Measurements from ENCODE around the gene STARD3. TPM values are rescaled to one million over a fixed set of nuclear protein-coding genes. Genes with fewer than 3 reads are reported as not detected.

Gene STARD3
- total and polyA plus RNA-seq, 2 donors (not counting 3 experiments of a cell fraction or from before 2014, with no cell fraction given): 51.0 to 75.7 TPM

DNA sequence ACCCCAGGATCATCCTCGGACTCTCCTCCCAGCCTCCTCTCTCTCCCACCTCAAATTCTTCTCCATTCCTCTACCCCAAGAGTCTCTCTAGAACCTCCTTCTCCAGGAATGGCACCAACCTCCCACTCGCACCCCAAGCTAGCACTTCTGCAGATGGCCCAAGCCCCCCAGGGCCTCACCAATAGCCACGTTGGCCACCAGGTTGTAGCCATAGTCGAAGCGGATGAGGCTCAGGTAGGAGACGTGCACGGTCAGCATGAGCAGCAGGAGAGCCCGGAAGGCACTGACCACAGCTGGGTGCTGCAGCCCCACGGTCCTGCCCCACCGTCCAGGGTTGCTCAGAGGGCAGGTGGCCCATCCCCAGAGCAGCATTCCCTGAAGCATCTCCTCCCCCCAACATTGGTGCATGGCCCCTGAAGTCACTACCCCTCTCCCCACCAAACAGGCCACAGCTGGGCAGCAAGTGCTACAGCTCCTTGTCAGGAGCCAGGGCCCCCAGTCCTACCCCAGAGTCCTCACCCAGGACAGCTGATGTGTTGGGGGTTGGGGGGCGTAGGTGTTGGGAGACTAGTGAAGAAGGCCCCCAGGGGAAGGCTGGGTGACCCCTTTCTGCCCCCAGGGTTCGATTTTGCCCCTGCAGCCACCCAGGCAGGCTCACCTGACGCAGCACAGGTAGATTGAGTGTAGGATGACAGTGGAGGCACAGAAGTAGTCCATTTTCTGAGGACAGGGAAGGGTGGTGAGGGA lies 36.6 kb downstream of the STARD3 start:
- H2AFZ ChIP-seq (ENCODE audit: low read depth, low read length): no peak overlapping the region
- H3K9me1 ChIP-seq (replicated peaks; ENCODE audit: control insufficient read depth, extremely low read depth, insufficient read depth, low read length): no peaks in the 10 kb centered on the region
- intact Hi-C loops (cut with micrococcal nuclease): no loop called here
- no TSS peak for BruUV-seq (replicated peaks)
- dilution Hi-C loops (cut with MboI; ENCODE audit: extremely low pct_ligation_motif_present, low sequenced_read_pairs): no loop called here
- no peaks in the 10 kb centered on the region for H3K36me3 ChIP-seq (ENCODE audit: control insufficient read depth in 2 of 2, extremely low read depth in 1 of 2, insufficient read depth in 2 of 2, low read length in 2 of 2)
- H3K27ac ChIP-seq (ENCODE audit: insufficient read depth, low read depth, low read length): no peak overlapping the region
- no peaks in the 10 kb centered on the region for H3K4me1 ChIP-seq (ENCODE audit: control insufficient read depth, extremely low read depth, insufficient read depth, low read length)
- no peak for FAIRE-seq
- no peak for DNase-seq (ENCODE audit: low read depth, low spot score)
- H3K9me3 ChIP-seq (replicated peaks; ENCODE audit: control insufficient read depth, insufficient read depth, low read length): no peaks in the 10 kb centered on the region
- POLR2A ChIA-PET: no interaction called here
- TF ChIP-seq MYC (IDR thresholded peaks at IDR 0.05; ENCODE audit: low read depth, low read length): no peak
- H3K79me2 ChIP-seq (ENCODE audit: control insufficient read depth, insufficient read depth, low read length): no peaks in the 10 kb centered on the region
- peaks cover 0 to 2% of the 10 kb centered on the region in 2 experiments for H3K27me3 ChIP-seq (ENCODE audit: control insufficient read depth in 2 of 2, insufficient read depth in 2 of 2, low read length in 2 of 2)
- CTCF ChIA-PET: interaction anchor here (0.6 to 13.1 kb wide), 5 partner anchors 20 to 1092 kb away, joined by 3 to 291 read pairs (median 5); no protein-coding TSS in a partner anchor
- H3K4me3 ChIP-seq (replicated peaks in 1 of 3; ENCODE audit: insufficient read depth in 1 of 3, low read depth in 1 of 3, low read length in 3 of 3): no peak overlapping the region
- H3K9ac ChIP-seq (replicated peaks; ENCODE audit: extremely low read depth, insufficient read depth, low read length): no peak overlapping the region
- no peak overlapping the region for H3K4me2 ChIP-seq (ENCODE audit: insufficient read depth, low read length)
- no peaks in the 10 kb centered on the region for H4K20me1 ChIP-seq (replicated peaks; ENCODE audit: control insufficient read depth, extremely low read depth, insufficient read depth, low read length)

DNA sequence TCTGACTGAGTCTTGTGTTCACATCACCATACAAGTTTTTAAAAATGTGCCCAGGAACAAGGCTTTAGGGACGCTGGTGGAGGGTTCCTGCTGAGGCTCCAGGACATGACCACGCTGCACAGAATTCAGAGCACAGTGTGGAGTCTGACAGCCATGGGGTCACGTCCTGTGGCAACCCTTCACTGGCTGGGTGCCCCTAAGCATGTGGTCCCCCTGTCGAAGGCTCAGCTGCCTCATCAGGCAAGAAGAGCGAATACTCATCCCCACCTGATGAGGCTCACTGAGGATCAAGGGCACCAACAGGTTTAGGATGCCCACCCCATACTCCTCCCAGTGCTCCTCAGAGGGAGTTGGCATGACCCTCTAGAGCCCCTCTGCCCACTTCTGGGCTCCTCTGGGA lies 37.2 kb downstream of the STARD3 start:
- no peak for TF ChIP-seq EZH2 (IDR thresholded peaks at IDR 0.05; ENCODE audit: borderline replicate concordance, low read depth, low read length, severe bottlenecking)
- no peak for TF ChIP-seq JUN (IDR thresholded peaks at IDR 0.05; ENCODE audit: borderline replicate concordance, insufficient read depth, insufficient read length, low read depth)
- TF ChIP-seq, protein P1, sequence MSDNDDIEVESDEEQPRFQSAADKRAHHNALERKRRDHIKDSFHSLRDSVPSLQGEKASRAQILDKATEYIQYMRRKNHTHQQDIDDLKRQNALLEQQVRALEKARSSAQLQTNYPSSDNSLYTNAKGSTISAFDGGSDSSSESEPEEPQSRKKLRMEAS (IDR thresholded peaks at IDR 0.05; ENCODE audit: insufficient read depth, insufficient read length): no peak
- POLR2A ChIA-PET: no interaction called here
- H2AFZ ChIP-seq (ENCODE audit: low read depth, low read length): no peak overlapping the region
- H3K27ac ChIP-seq (ENCODE audit: insufficient read depth, low read depth, low read length): no peak overlapping the region
- no peak overlapping the region for H3K9ac ChIP-seq (replicated peaks; ENCODE audit: extremely low read depth, insufficient read depth, low read length)
- dilution Hi-C loops (cut with MboI; ENCODE audit: extremely low pct_ligation_motif_present, low sequenced_read_pairs): no loop called here
- H3K79me2 ChIP-seq (ENCODE audit: control insufficient read depth, insufficient read depth, low read length): no peaks in the 10 kb centered on the region
- intact Hi-C loops (cut with micrococcal nuclease): no loop called here
- no peak for DNase-seq (ENCODE audit: low read depth, low spot score)
- H3K36me3 ChIP-seq (ENCODE audit: control insufficient read depth in 2 of 2, extremely low read depth in 1 of 2, insufficient read depth in 2 of 2, low read length in 2 of 2): no peaks in the 10 kb centered on the region
- H3K27me3 ChIP-seq (ENCODE audit: control insufficient read depth in 2 of 2, insufficient read depth in 2 of 2, low read length in 2 of 2): peaks cover 0 to 2% of the 10 kb centered on the region in 2 experiments
- no peaks in the 10 kb centered on the region for H3K4me1 ChIP-seq (ENCODE audit: control insufficient read depth, extremely low read depth, insufficient read depth, low read length)
- FAIRE-seq: no peak
- no peaks in the 10 kb centered on the region for H3K9me1 ChIP-seq (replicated peaks; ENCODE audit: control insufficient read depth, extremely low read depth, insufficient read depth, low read length)
- H3K9me3 ChIP-seq (replicated peaks; ENCODE audit: control insufficient read depth, insufficient read depth, low read length): no peaks in the 10 kb centered on the region
- no TSS peak for BruUV-seq (replicated peaks)
- H4K20me1 ChIP-seq (replicated peaks; ENCODE audit: control insufficient read depth, extremely low read depth, insufficient read depth, low read length): no peaks in the 10 kb centered on the region
- CTCF ChIA-PET: interaction anchor here (0.8 to 13.1 kb wide), 3 partner anchors 21 to 54 kb away, joined by 3 to 291 read pairs (median 47); no protein-coding TSS in a partner anchor
- no peak overlapping the region for H3K4me2 ChIP-seq (ENCODE audit: insufficient read depth, low read length)
- H3K4me3 ChIP-seq (replicated peaks in 1 of 3; ENCODE audit: insufficient read depth in 1 of 3, low read depth in 1 of 3, low read length in 3 of 3): no peak overlapping the region

All from endothelial cell of umbilical vein (primary cell).